H1 (cell line): ENCODE data around the gene NUP58. TPM values are rescaled to one million over a fixed set of nuclear protein-coding genes. Genes with fewer than 3 reads are reported as not detected.

Source experiments
- ATF2 ChIP-seq: IDR thresholded peaks from 2 replicates; pipeline ENCODE4 v1.6.1; 2012; ENCODE audit warnings: low read length, inconsistent platforms
- BCL11A ChIP-seq, 2 experiments: IDR thresholded peaks; one replicate each; pipeline ENCODE4 v1.6.1; 2011; ENCODE audit warnings: low read depth in 2 of 2, low read length in 2 of 2, mild to moderate bottlenecking in 2 of 2
- BRCA1 ChIP-seq: IDR thresholded peaks from 2 replicates; pipeline ENCODE4 v1.6.1; 2012; ENCODE audit warnings: low read depth, low read length, improper control_type of control experiment
- CHD2 ChIP-seq: IDR thresholded peaks from 2 replicates; pipeline ENCODE4 v1.6.1; 2012; ENCODE audit warnings: low read length, improper control_type of control experiment
- CTCF ChIP-seq, 3 experiments: IDR thresholded peaks; 1 replicate in 2 of 3; 2 replicates in 1 of 3; pipeline versions ENCODE4 v1.5.1 to v1.6.1; 2011; ENCODE audit warnings: low read length in 3 of 3, mild to moderate bottlenecking in 3 of 3, inconsistent platforms in 2 of 3, low read depth in 1 of 3, moderate library complexity in 1 of 3; ENCODE audit not compliant: insufficient read depth in 1 of 3; ENCODE audit errors: control extremely low read depth in 1 of 3
- GTF2F1 ChIP-seq: IDR thresholded peaks from 2 replicates; pipeline ENCODE4 v1.6.1; 2012; ENCODE audit warnings: low read depth, low read length, improper control_type of control experiment, borderline replicate concordance
- HDAC2 ChIP-seq, 2 experiments: fragments of 300-600 bp in 1 of 2; sonication (generic) in 1 of 2; IDR thresholded peaks; 2 replicates each; pipeline ENCODE4 v1.6.1; 2011 to 2012; ENCODE audit warnings: low read depth in 2 of 2, low read length in 2 of 2, mild to moderate bottlenecking in 2 of 2, moderate library complexity in 2 of 2, borderline replicate concordance in 1 of 2, inconsistent platforms in 1 of 2
- HDAC6 ChIP-seq: IDR thresholded peaks from one replicate; pipeline ENCODE4 v1.7.1; 2012; ENCODE audit warnings: low read depth, mild to moderate bottlenecking, inconsistent platforms, low read length, moderate library complexity
- MAX ChIP-seq: IDR thresholded peaks from 2 replicates; pipeline ENCODE4 v1.6.1; 2012; ENCODE audit warnings: inconsistent platforms
- PHF8 ChIP-seq: fragments of 200-600 bp; sonication (generic); conservative IDR thresholded peaks from 2 replicates; pipeline ENCODE4 v1.7.1; 2012; ENCODE audit warnings: low read depth, mild to moderate bottlenecking, inconsistent platforms, low read length, moderate library complexity
- POLR2A ChIP-seq, 2 experiments: IDR thresholded peaks; 1 replicate in 1 of 2; 2 replicates in 1 of 2; pipeline ENCODE4 v1.6.1; 2011; ENCODE audit warnings: low read depth in 2 of 2, low read length in 2 of 2, mild to moderate bottlenecking in 2 of 2; ENCODE audit errors: control extremely low read depth in 1 of 2
- POU5F1 ChIP-seq: IDR thresholded peaks from 2 replicates; pipeline ENCODE4 v1.6.1; 2011; ENCODE audit warnings: low read depth, mild to moderate bottlenecking, low read length, moderate library complexity
- SIRT6 ChIP-seq: IDR thresholded peaks from one replicate; pipeline ENCODE4 v1.7.1; 2012; ENCODE audit warnings: low read length, inconsistent platforms
- SIX5 ChIP-seq: IDR thresholded peaks from 2 replicates; pipeline ENCODE4 v1.6.1; 2011; ENCODE audit warnings: mild to moderate bottlenecking, low read depth, low read length
- SP1 ChIP-seq: IDR thresholded peaks from 2 replicates; pipeline ENCODE4 v1.6.1; 2011; ENCODE audit warnings: low read depth, low read length
- TCF12 ChIP-seq: IDR thresholded peaks from 2 replicates; pipeline ENCODE4 v1.6.1; 2011; ENCODE audit warnings: low read depth, mild to moderate bottlenecking, low read length
- TEAD4 ChIP-seq: IDR thresholded peaks from 2 replicates; pipeline ENCODE4 v1.6.1; 2012; ENCODE audit warnings: low read depth, low read length, inconsistent platforms, mixed read lengths
- polyA plus RNA-seq, 7 experiments: library from polyadenylated mRNA; depleted of rRNA in 3 of 7; stranded (reverse) in 5 of 7; unstranded in 2 of 7; fragments of >200 nt in 5 of 7; fragments of 200-250 nt in 2 of 7; gene quantifications; 1 replicate in 5 of 7; 2 replicates in 1 of 7; 4 replicates in 1 of 7; pipeline versions ENCODE4 v1.2.1 to v1.2.3, GENCODE V29; 2011 to 2013; ENCODE audit warnings: missing spikeins in 2 of 7, mixed read lengths in 2 of 7
- total RNA-seq: library from RNA; stranded (reverse); fragmentation: NEBNext Ultra II Directional; extraction: Animal tissue kit (Norgen Biotek cat#: 25700); gene quantifications from 2 replicates; pipeline ENCODE4 v1.2.1, GENCODE V29; 2021

Gene NUP58
- total and polyA plus RNA-seq, 2 of the 8 experiments (the other 6 are each of a cell fraction or from before 2014, with no cell fraction given), result 35.0 to 53.8 TPM

- TF ChIP-seq SIX5 (no peak), POU5F1 (no peak), BRCA1 (no peak), SIRT6 (no peak), PHF8 (peak; percentile 64; the same call in 1 of the 2 replicates), ATF2 (no peak), HDAC6 (no peak), TEAD4 (no peak), GTF2F1 (no peak), POLR2A (IDR thresholded peaks at IDR 0.05; ENCODE audit: control extremely low read depth in 1 of 2, low read depth in 2 of 2, low read length in 2 of 2) (peak in 1 of 2 experiments; percentile 56; a peak in 1 of 3 replicates), HDAC2 (IDR thresholded peaks at IDR 0.05; ENCODE audit: borderline replicate concordance in 1 of 2, low read depth in 2 of 2, low read length in 2 of 2) (peak; percentile 20 to 75; a peak in 1 of 4 replicates), SP1 (no peak), MAX (0 out of 2 replicates have a peak, but pooled peaks have one; percentile 31), CHD2 (0 out of 2 replicates have a peak, but pooled peaks have one; percentile 24), TCF12 (peak; percentile 71; the same call in 1 of the 2 replicates), CTCF (IDR thresholded peaks at IDR 0.05; ENCODE audit: control extremely low read depth in 1 of 3, insufficient read depth in 1 of 3, low read depth in 1 of 3, low read length in 3 of 3) (peak; percentile 70 to 95 (median 91)), BCL11A (IDR thresholded peaks at IDR 0.05; ENCODE audit: low read depth in 2 of 2, low read length in 2 of 2) (no peak)
These were observed 14.2 kb upstream of the NUP58 start, which contains the start of gene MTMR6 (continued) for GRCh38 chr13:25286969-25287961.
